Stomach (tissue), 9 donors: Measurements from ENCODE around the gene RPTOR. TPM values are rescaled to one million over a fixed set of nuclear protein-coding genes. Genes with fewer than 3 reads are reported as not detected.
A peak's percentile ranks its signal among the peaks of the same experiment; 100 is the strongest.

ENCODE experiments used
- DNase-seq, 2 donors: peaks; one replicate each; pipeline versions ENCODE4 v3.0.0 to v3.0.0-alpha.2; 2013 to 2019
- H3K27ac ChIP-seq, 5 donors: fragments of 200-600 bp in 4 of 5; sonication (generic) in 4 of 5; one replicate each; pipeline ENCODE4 v1.5.1; 2013 to 2019; ENCODE audit warnings: mild to moderate bottlenecking in 1 of 5, moderate library complexity in 1 of 5
- H3K27me3 ChIP-seq, 3 donors: fragments of 200-600 bp; sonication (generic); one replicate each; pipeline ENCODE4 v1.5.1; 2017 to 2019; ENCODE audit warnings: mixed run types in 1 of 3
- H3K36me3 ChIP-seq, 4 donors: fragments of 200-600 bp; sonication (generic); 1 replicate in 3 of 4; 2 replicates in 1 of 4; pipeline ENCODE4 v1.5.1; 2016 to 2019
- H3K4me1 ChIP-seq, 4 donors: fragments of 200-600 bp; sonication (generic); one replicate each; pipeline ENCODE4 v1.5.1; 2016 to 2019
- H3K4me3 ChIP-seq, 4 donors: fragments of 200-600 bp; sonication (generic) in 3 of 4; one replicate each; pipeline ENCODE4 v1.5.1; 2016 to 2019; ENCODE audit warnings: mild to moderate bottlenecking in 1 of 4
- H3K9me3 ChIP-seq, 4 donors: fragments of 200-600 bp; sonication (generic); one replicate each; pipeline ENCODE4 v1.5.1; 2016 to 2019
- EP300 ChIP-seq: sonication (generic); formaldehyde crosslinking; IDR thresholded peaks from one replicate; pipeline ENCODE4 v1.6.1; 2017; ENCODE audit warnings: antibody characterized with exemption
- POLR2A ChIP-seq, 4 donors: fragments of 450-650 bp; IDR thresholded peaks; one replicate each; pipeline ENCODE4 v1.6.1; 2016; ENCODE audit warnings: antibody characterized with exemption in 4 of 4, control low read depth in 2 of 4, mild to moderate bottlenecking in 1 of 4, moderate library complexity in 1 of 4
- POLR2AphosphoS5 ChIP-seq, 3 donors: sonication (generic); formaldehyde crosslinking; IDR thresholded peaks; one replicate each; pipeline ENCODE4 v1.6.1; 2016; ENCODE audit warnings: antibody characterized with exemption in 3 of 3
- WGBS, 5 donors: extraction: QIAGEN DNeasy Blood & Tissue Kit in 3 of 5; methylation state at CpG; one replicate each; pipeline versions ENCODE4 v1.1.5 to v1.1.7; 2013 to 2018; 5-methylcytosine and 5-hydroxymethylcytosine counted together
- intact Hi-C: fragments of 100-400 bp; cut with DNase I; formaldehyde crosslinking; loops from one replicate; pipeline ENCODE4 v1.15.1; 2023; ENCODE audit warnings: low total_unique reads
- polyA plus RNA-seq, 3 donors: library from polyadenylated mRNA; stranded (reverse); fragments of 200-250 nt; gene quantifications; one replicate each; pipeline ENCODE4 v1.2.3, GENCODE V29; 2013
- total RNA-seq, 5 donors: library from RNA; depleted of rRNA; stranded (reverse); fragments of >200 nt; gene quantifications; one replicate each; pipeline versions ENCODE4 v1.1.0 to v1.2.3, GENCODE V29; 2014 to 2016
- TF ChIP-seq, protein P1 (sequence below), 7 experiments: fragments of 450-650 bp in 4 of 7; fragments of 200-600 bp in 3 of 7; sonication (generic) in 3 of 7; IDR thresholded peaks; one replicate each; pipeline ENCODE4 v1.5.1; 2016 to 2019; ENCODE audit warnings: antibody characterized with exemption in 7 of 7, control low read depth in 2 of 7, mild to moderate bottlenecking in 1 of 7
- donor health status: healthy with polysubstance abuse.
- donor health status: Bipolar disorder and iron deficiency.
- donor health status: healthy.

RPTOR gene
- total and polyA plus RNA-seq, 8 donors: 3.8 to 103 (median 19.3) TPM

DNA sequence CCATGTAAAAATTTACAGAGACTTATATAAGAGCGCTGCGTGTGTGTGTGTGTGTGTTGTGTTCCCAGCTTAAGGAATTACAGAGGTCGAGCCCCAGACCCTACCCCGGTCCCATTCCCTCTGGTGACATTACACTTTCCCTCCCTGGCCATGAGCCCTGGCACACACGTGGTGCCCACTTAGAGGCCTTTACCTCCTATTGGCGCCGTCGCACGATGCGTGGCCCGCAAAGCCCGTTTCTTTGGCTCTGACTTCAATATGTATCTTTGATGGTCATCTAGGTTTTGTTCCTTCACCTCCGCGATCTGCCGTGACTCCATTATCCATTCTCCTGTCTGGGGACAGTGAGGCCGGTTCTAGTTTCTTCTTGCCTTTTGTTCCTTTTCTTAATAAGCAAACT is 350.1 kb downstream of the RPTOR start:
- no peak overlapping the region for H3K4me3 ChIP-seq
- peaks cover 5 to 84% (median 59%) of the 10 kb centered on the region in 4 donors for H3K36me3 ChIP-seq
- TF ChIP-seq, protein P1, sequence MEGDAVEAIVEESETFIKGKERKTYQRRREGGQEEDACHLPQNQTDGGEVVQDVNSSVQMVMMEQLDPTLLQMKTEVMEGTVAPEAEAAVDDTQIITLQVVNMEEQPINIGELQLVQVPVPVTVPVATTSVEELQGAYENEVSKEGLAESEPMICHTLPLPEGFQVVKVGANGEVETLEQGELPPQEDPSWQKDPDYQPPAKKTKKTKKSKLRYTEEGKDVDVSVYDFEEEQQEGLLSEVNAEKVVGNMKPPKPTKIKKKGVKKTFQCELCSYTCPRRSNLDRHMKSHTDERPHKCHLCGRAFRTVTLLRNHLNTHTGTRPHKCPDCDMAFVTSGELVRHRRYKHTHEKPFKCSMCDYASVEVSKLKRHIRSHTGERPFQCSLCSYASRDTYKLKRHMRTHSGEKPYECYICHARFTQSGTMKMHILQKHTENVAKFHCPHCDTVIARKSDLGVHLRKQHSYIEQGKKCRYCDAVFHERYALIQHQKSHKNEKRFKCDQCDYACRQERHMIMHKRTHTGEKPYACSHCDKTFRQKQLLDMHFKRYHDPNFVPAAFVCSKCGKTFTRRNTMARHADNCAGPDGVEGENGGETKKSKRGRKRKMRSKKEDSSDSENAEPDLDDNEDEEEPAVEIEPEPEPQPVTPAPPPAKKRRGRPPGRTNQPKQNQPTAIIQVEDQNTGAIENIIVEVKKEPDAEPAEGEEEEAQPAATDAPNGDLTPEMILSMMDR (IDR thresholded peaks at IDR 0.05): no peak
- TF ChIP-seq EP300 (no peak), POLR2AphosphoS5 (IDR thresholded peaks at IDR 0.05) (no peak), POLR2A (IDR thresholded peaks at IDR 0.05) (no peak)
- WGBS, 5 donors: 93 to 97% (median 97%) methylated on average over 16 of the region's 16 CpGs
- intact Hi-C loops: no loop called here
- H3K27me3 ChIP-seq: no peaks in the 10 kb centered on the region
- no peak for DNase-seq
- H3K9me3 ChIP-seq: no peaks in the 10 kb centered on the region
- peaks cover 0 to 25% (median 3%) of the 10 kb centered on the region in 4 donors for H3K4me1 ChIP-seq
- no peak overlapping the region for H3K27ac ChIP-seq

GRCh38 chr17:80895366-80895765 is 350.7 kb downstream of the RPTOR start:
- H3K36me3 ChIP-seq: peaks cover 5 to 88% (median 62%) of the 10 kb centered on the region in 4 donors
- 76 to 86% (median 80%) methylated on average over 21 of the region's 21 CpGs for WGBS, 5 donors
- H3K4me3 ChIP-seq: no peak overlapping the region
- intact Hi-C loops: no loop called here
- H3K27me3 ChIP-seq: no peaks in the 10 kb centered on the region
- DNase-seq: no peak
- no peaks in the 10 kb centered on the region for H3K9me3 ChIP-seq
- H3K27ac ChIP-seq: no peak overlapping the region
- no peak for TF ChIP-seq POLR2AphosphoS5 (IDR thresholded peaks at IDR 0.05)
- no peak for TF ChIP-seq POLR2A (IDR thresholded peaks at IDR 0.05)
- TF ChIP-seq, protein P1 (IDR thresholded peaks at IDR 0.05): no peak
- TF ChIP-seq EP300: no peak
- peaks cover 0 to 24% (median 3%) of the 10 kb centered on the region in 4 donors for H3K4me1 ChIP-seq

- Histone ChIP-seq H3K9me3 (no peaks in the 10 kb centered on the region), H3K36me3 (peaks cover 4 to 86% (median 62%) of the 10 kb centered on the region in 4 donors), H3K27ac (no peak overlapping the region), H3K27me3 (no peaks in the 10 kb centered on the region), H3K4me3 (no peak overlapping the region), H3K4me1 (peaks cover 0 to 11% (median 7%) of the 10 kb centered on the region in 4 donors)
- intact Hi-C loops: no loop called here
- WGBS, 5 donors: 91 to 97% (median 95%) methylated on average over 10 to 13 of the region's 13 CpGs
- TF ChIP-seq POLR2A (IDR thresholded peaks at IDR 0.05): no peak
- TF ChIP-seq, protein P1 (IDR thresholded peaks at IDR 0.05): no peak
- no peak for TF ChIP-seq EP300
- no peak for DNase-seq
Observed at GRCh38 chr17:80898716-80899115, 354.1 kb downstream of the RPTOR start.

GRCh38 chr17:80899402-80900268 is 355.0 kb downstream of the RPTOR start:
- 79 to 85% (median 85%) methylated on average over 22 of the region's 22 CpGs for WGBS, 5 donors

More at GRCh38 chr17:80899402-80900268, 355.0 kb downstream of the RPTOR start:
- H3K27me3 ChIP-seq: no peaks in the 10 kb centered on the region
- peaks cover 0 to 86% (median 61%) of the 10 kb centered on the region in 4 donors for H3K36me3 ChIP-seq
- peak; percentile 29 to 65 for DNase-seq
- TF ChIP-seq, protein P1 (IDR thresholded peaks at IDR 0.05): peak in 3 of 7 experiments; percentile 23 to 36 (median 28)
- TF ChIP-seq EP300: no peak
- no peak for TF ChIP-seq POLR2AphosphoS5 (IDR thresholded peaks at IDR 0.05)
- H3K4me1 ChIP-seq: peaks cover 0 to 11% (median 7%) of the 10 kb centered on the region in 4 donors
- intact Hi-C loops: no loop called here
- no peaks in the 10 kb centered on the region for H3K9me3 ChIP-seq
- H3K27ac ChIP-seq: peak overlapping the region in 2 of 5 donors; percentile 25 to 33
- H3K4me3 ChIP-seq: no peak overlapping the region
